ENCODE measurements around the gene TSPAN9.

TSPAN9 gene

GRCh38 chr12:3308609-3309008 is 231.4 kb downstream of the TSPAN9 start:
- no peak overlapping the region for H3K4me3 ChIP-seq (ENCODE audit: low read depth, low read length)
- TF ChIP-seq, protein P1, sequence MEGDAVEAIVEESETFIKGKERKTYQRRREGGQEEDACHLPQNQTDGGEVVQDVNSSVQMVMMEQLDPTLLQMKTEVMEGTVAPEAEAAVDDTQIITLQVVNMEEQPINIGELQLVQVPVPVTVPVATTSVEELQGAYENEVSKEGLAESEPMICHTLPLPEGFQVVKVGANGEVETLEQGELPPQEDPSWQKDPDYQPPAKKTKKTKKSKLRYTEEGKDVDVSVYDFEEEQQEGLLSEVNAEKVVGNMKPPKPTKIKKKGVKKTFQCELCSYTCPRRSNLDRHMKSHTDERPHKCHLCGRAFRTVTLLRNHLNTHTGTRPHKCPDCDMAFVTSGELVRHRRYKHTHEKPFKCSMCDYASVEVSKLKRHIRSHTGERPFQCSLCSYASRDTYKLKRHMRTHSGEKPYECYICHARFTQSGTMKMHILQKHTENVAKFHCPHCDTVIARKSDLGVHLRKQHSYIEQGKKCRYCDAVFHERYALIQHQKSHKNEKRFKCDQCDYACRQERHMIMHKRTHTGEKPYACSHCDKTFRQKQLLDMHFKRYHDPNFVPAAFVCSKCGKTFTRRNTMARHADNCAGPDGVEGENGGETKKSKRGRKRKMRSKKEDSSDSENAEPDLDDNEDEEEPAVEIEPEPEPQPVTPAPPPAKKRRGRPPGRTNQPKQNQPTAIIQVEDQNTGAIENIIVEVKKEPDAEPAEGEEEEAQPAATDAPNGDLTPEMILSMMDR (conservative IDR thresholded peaks at IDR 0.05; ENCODE audit: low read depth, low read length) = no peak

DNA sequence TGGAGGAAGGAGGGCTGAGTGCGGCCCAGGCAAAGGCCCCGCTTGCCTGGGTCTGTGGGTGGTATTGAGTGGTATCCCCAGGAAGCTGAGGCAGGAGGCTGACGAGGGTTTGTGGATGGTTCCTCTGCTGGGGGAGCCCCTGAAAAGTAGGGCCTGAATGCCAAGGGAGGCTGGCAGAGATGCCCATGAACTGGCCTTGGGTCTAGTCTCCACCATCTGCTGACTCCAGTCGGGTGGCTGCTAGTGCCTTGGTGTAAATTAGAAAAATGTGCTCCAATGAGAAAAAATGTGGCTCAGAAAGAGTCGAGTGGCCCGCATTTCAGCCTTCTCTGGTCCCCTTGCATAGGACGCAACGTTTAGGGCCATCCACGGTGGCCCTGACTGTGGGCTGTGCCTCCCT is 232.6 kb downstream of the TSPAN9 start:
- DNase-seq (ENCODE audit: low read depth) = no peak
- TF ChIP-seq, protein P1 (conservative IDR thresholded peaks at IDR 0.05; ENCODE audit: low read depth, low read length) = no peak
- H3K4me3 ChIP-seq (ENCODE audit: low read depth, low read length) = no peak overlapping the region

More at GRCh38 chr12:3308609-3309008, 231.4 kb downstream of the TSPAN9 start:
- no peak for DNase-seq (ENCODE audit: low read depth)

DNA sequence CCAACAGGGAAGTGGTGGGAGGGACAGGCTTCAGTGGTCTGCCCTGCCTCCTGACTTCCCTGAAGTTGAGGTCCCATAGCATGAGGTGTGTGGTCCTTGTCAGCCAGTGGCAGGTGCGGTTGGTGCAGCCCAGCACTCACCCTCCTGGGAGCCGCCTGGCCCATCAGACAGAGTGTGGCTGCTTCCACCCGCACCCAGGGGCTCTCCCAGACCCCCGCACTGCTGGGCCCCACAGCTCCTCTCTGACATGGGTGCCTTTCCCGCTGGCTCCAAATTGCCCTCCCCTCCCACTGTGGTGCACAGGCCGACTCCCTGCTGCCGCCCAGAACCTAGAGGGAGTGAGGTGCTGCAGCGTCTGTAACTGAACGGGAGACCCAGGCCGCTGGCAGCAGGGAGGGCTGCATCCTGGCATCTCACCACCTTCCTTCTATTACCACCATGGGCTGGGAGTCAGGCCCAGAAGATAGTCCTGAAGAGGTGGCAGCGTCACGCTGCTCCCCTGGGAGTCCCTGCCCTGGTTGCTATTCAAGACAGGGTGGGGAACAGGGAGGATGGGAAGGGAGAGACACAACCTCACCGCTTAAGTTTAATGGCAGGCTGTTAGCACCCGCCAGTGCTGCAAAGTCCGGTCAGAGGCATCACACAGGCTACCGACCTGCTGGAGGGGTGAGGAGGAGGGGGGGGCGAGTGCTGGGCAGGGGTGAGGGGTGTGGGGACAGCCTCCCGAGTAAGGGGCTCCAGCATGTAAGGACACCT is 233.3 kb downstream of the TSPAN9 start:
- DNase-seq (ENCODE audit: low read depth) = no peak
- TF ChIP-seq, protein P1 (conservative IDR thresholded peaks at IDR 0.05; ENCODE audit: low read depth, low read length) = no peak
- H3K4me3 ChIP-seq (ENCODE audit: low read depth, low read length) = no peak overlapping the region

DNA sequence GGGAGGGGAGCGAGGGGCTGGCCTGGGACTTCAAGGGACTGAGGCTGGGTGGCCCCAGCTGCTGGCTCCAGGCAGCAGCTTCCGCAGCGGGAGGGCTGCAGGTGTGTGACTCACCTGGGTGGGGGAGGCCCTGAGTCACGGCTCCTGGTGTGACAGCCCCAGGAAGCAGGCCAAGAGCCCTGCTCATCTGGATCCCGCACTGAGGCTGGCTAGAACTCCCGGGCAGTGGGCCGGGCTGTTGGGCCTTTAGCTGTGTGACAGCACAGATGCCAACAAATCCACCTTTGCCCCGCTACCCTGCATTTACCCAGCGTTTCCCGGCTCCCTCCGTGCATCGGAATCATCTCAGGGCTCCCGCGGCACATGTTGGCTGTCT is 233.8 kb downstream of the TSPAN9 start:
- TF ChIP-seq, protein P1 (conservative IDR thresholded peaks at IDR 0.05; ENCODE audit: low read depth, low read length) = no peak
- no peak overlapping the region for H3K4me3 ChIP-seq (ENCODE audit: low read depth, low read length)
- DNase-seq (ENCODE audit: low read depth) = no peak

- H3K4me3 ChIP-seq (ENCODE audit: low read depth, low read length) = no peak overlapping the region
- TF ChIP-seq, protein P1 (conservative IDR thresholded peaks at IDR 0.05; ENCODE audit: low read depth, low read length) = no peak
- DNase-seq (ENCODE audit: low read depth) = no peak
Measured at GRCh38 chr12:3311491-3312103, 234.4 kb downstream of the TSPAN9 start.

DNA sequence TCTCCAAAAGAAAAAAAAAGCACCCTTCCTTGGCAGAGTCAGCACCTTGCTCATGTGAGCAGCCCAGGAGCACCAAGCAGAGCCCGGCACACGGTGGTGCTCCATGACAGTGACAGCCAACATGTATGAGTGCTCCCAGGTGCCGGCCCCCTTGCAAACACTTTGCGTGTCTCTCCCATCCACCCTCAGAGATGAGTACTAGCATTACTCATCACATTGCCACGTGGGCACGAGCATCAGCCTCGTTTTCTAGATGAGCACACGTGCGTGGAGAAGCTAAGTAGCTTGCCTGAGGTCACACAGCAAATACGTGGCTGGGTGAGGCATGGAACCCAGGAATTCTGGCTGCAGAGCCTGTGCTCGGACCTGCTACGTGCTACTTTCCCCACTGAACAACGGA is 235.9 kb downstream of the TSPAN9 start:
- H3K4me3 ChIP-seq (ENCODE audit: low read depth, low read length) = no peak overlapping the region
- TF ChIP-seq, protein P1 (conservative IDR thresholded peaks at IDR 0.05; ENCODE audit: low read depth, low read length) = no peak
- DNase-seq (ENCODE audit: low read depth) = peak; percentile 45
